ENCODE data around the gene STAT1. TPM values are rescaled to one million over a fixed set of nuclear protein-coding genes. Genes with fewer than 3 reads are reported as not detected.
A peak's percentile ranks its signal among the peaks of the same experiment; 100 is the strongest.

Gene STAT1
- total and polyA plus RNA-seq, 9 of the 15 experiments (the other 6 are each of a cell fraction or from before 2014, with no cell fraction given) = 8.7 to 34.4 (median 26.8) TPM

GRCh38 chr2:191051825-191052778 is 38.1 kb upstream of the STAT1 start (continued):
- TF ChIP-seq ZNF165 (CRISPR knock-in tag; IDR thresholded peaks at IDR 0.05; ENCODE audit: borderline replicate concordance) (no peak), ZNF780A (CRISPR knock-in tag; IDR thresholded peaks at IDR 0.05) (no peak), CEBPG (CRISPR knock-in tag; IDR thresholded peaks at IDR 0.05) (no peak), CEBPG (tag; conservative IDR thresholded peaks at IDR 0.05 in 1 of 2, IDR thresholded peaks at IDR 0.05 in 1 of 2) (0 out of 4 replicates have a peak, but pooled peaks of 1 of the 2 experiments have one; percentile 19), REST (IDR thresholded peaks at IDR 0.05; ENCODE audit: borderline replicate concordance) (peak; percentile 40; the same call in 1 of the 2 replicates), REST (CRISPR knock-in tag; IDR thresholded peaks at IDR 0.05; ENCODE audit: low read depth) (no peak), MAFK (IDR thresholded peaks at IDR 0.05; ENCODE audit: low read length) (no peak), RBM14 (IDR thresholded peaks at IDR 0.05; ENCODE audit: borderline replicate concordance, insufficient read depth, low read depth, low read length) (no peak), CHD4 (IDR thresholded peaks at IDR 0.05; ENCODE audit: insufficient read depth, insufficient replicate concordance, low read depth, low read length, poor library complexity, severe bottlenecking) (no peak), ZNF12 (CRISPR knock-in tag; IDR thresholded peaks at IDR 0.05) (no peak), LARP7 (IDR thresholded peaks at IDR 0.05) (no peak), TARDBP (IDR thresholded peaks at IDR 0.05) (no peak), HDAC6 (IDR thresholded peaks at IDR 0.05; ENCODE audit: low read depth, low read length) (no peak), DEAF1 (CRISPR knock-in tag; IDR thresholded peaks at IDR 0.05) (peak; percentile 44; the same call in 1 of the 2 replicates), E2F5 (CRISPR knock-in tag; IDR thresholded peaks at IDR 0.05) (no peak), ZEB2 (IDR thresholded peaks at IDR 0.05) (no peak), MAFF (IDR thresholded peaks at IDR 0.05; ENCODE audit: low read length) (no peak), MED1 (CRISPR knock-in tag; IDR thresholded peaks at IDR 0.05; ENCODE audit: borderline replicate concordance) (no peak)

Measured in K562 (cell line).